OCI-LY1 (cell line): ENCODE measurements around the gene TXNRD1.

ENCODE experiments used
- H2AFZ ChIP-seq: fragments of 200-600 bp; sonication (generic), shearing (Covaris generic); 2 replicates; pipeline ENCODE4 v1.6.0; 2014; ENCODE audit warnings: antibody characterized with exemption, mild to moderate bottlenecking, low read length
- H3F3A ChIP-seq: fragments of 200-600 bp; sonication (generic), shearing (Covaris generic); 2 replicates; pipeline ENCODE4 v1.6.0; 2014; ENCODE audit warnings: mild to moderate bottlenecking, antibody characterized with exemption, low read length, moderate library complexity; ENCODE audit not compliant: insufficient read depth
- H3K27ac ChIP-seq: fragments of 200-600 bp; sonication (generic); 2 replicates; pipeline ENCODE4 v1.5.1; 2014; ENCODE audit warnings: low read length, mixed run types, mild to moderate bottlenecking, low read depth; ENCODE audit not compliant: poor library complexity, severe bottlenecking
- H3K27me3 ChIP-seq: fragments of 200-600 bp; sonication (generic); 2 replicates; pipeline ENCODE4 v1.6.0; 2014; ENCODE audit warnings: antibody characterized with exemption, mild to moderate bottlenecking, low read length, moderate library complexity; ENCODE audit not compliant: insufficient read depth
- H3K36me3 ChIP-seq: fragments of 200-600 bp; sonication (generic); 2 replicates; pipeline ENCODE4 v1.6.1; 2014; ENCODE audit warnings: mild to moderate bottlenecking, antibody characterized with exemption, low read length, moderate library complexity, mixed read lengths; ENCODE audit not compliant: insufficient read depth
- H3K4me1 ChIP-seq: fragments of 200-600 bp; sonication (generic); 2 replicates; pipeline ENCODE4 v1.5.1; 2014; ENCODE audit warnings: mild to moderate bottlenecking, low read length, moderate library complexity; ENCODE audit not compliant: insufficient read depth, severe bottlenecking
- H3K4me2 ChIP-seq: fragments of 200-600 bp; sonication (generic), shearing (Covaris generic); 2 replicates; pipeline ENCODE4 v1.6.1; 2014; ENCODE audit warnings: low read length
- H3K4me3 ChIP-seq: fragments of 200-600 bp; sonication (generic); 2 replicates; pipeline ENCODE4 v1.5.1; 2014; ENCODE audit warnings: low read length, low read depth, mild to moderate bottlenecking, mixed read lengths; ENCODE audit not compliant: poor library complexity, severe bottlenecking
- H3K79me2 ChIP-seq: fragments of 200-600 bp; shearing (Covaris generic); 2 replicates; pipeline ENCODE4 v1.6.1; 2016; ENCODE audit warnings: mixed run types, low read length, mixed read lengths; ENCODE audit not compliant: insufficient read depth
- H3K9ac ChIP-seq: fragments of 200-600 bp; sonication (generic), shearing (Covaris generic); 2 replicates; pipeline ENCODE4 v1.6.1; 2014; ENCODE audit warnings: mild to moderate bottlenecking, low read length, mixed read lengths
- H3K9me2 ChIP-seq: fragments of 200-600 bp; sonication (generic), shearing (Covaris generic); 2 replicates; pipeline ENCODE4 v1.6.1; 2014; ENCODE audit warnings: low read depth, mild to moderate bottlenecking, low read length, mixed read lengths
- H3K9me3 ChIP-seq: fragments of 200-600 bp; shearing (Covaris generic); 2 replicates; pipeline ENCODE4 v1.6.1; 2014; ENCODE audit warnings: low read length, mixed read lengths
- H4K20me1 ChIP-seq: fragments of 200-600 bp; sonication (generic), shearing (Covaris generic); 2 replicates; pipeline ENCODE4 v1.6.0; 2016; ENCODE audit warnings: mild to moderate bottlenecking, low read length; ENCODE audit not compliant: insufficient read depth
- EZH2 ChIP-seq: fragments of 200-600 bp; sonication (generic), shearing (Covaris generic); IDR thresholded peaks from 2 replicates; pipeline ENCODE4 v1.8.0; 2017; ENCODE audit warnings: borderline replicate concordance, mixed run types, mild to moderate bottlenecking, antibody characterized with exemption, low read length, moderate library complexity, mixed read lengths
- TF ChIP-seq, protein P1 (sequence below): fragments of 200-600 bp; sonication (generic), shearing (Covaris generic); IDR thresholded peaks from 2 replicates; pipeline ENCODE4 v1.5.1; 2017; ENCODE audit warnings: mild to moderate bottlenecking, antibody characterized with exemption, low read length, moderate library complexity, mixed read lengths

TXNRD1 gene

DNA sequence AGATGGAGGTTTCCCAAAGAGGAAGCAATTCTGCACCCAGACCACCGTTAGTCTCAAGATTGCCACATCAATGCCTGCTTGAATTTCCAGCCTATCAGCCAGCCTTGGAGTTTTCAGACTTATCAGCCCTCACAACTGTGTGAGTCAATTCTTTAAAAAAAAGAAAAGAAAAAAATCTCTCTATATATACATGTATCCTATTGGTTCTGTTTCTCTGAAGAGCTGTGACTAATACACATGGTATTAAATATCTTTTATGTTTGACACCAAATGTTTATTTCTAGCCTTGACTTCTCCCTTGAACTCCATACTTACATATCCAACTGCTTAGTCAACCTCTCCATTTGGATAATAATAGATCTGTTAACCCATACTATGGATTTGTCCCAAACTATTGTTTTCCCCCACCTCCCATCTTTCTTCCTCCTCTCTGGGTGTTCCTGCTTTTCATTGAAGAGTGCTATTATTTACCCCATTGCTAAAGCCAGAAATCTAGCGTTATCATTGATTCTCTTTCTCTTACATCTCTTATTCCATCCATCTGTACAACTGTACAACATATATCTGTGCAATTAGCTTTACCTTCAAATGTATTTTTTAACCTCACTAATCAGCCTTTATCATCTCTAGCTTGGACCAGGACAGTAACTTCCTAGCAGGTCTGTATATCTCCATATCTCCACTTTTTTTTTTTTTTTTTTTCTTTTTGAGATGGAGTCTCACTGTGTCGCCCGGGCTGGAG is 65.3 kb downstream of the TXNRD1 start:
- TF ChIP-seq, protein P1, sequence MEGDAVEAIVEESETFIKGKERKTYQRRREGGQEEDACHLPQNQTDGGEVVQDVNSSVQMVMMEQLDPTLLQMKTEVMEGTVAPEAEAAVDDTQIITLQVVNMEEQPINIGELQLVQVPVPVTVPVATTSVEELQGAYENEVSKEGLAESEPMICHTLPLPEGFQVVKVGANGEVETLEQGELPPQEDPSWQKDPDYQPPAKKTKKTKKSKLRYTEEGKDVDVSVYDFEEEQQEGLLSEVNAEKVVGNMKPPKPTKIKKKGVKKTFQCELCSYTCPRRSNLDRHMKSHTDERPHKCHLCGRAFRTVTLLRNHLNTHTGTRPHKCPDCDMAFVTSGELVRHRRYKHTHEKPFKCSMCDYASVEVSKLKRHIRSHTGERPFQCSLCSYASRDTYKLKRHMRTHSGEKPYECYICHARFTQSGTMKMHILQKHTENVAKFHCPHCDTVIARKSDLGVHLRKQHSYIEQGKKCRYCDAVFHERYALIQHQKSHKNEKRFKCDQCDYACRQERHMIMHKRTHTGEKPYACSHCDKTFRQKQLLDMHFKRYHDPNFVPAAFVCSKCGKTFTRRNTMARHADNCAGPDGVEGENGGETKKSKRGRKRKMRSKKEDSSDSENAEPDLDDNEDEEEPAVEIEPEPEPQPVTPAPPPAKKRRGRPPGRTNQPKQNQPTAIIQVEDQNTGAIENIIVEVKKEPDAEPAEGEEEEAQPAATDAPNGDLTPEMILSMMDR, result no peak
- no peak for TF ChIP-seq EZH2
- Histone ChIP-seq H3K36me3 (no peaks in the 10 kb centered on the region), H3K27me3 (no peaks in the 10 kb centered on the region), H3K9me2 (no peaks in the 10 kb centered on the region), H3K4me1 (peaks cover 13% of the 10 kb centered on the region), H4K20me1 (no peaks in the 10 kb centered on the region), H3K27ac (no peak overlapping the region), H3K9me3 (no peaks in the 10 kb centered on the region), H3K4me3 (no peak overlapping the region), H3F3A (no peaks in the 10 kb centered on the region), H3K9ac (no peak overlapping the region), H3K79me2 (no peaks in the 10 kb centered on the region), H3K4me2 (no peak overlapping the region), H2AFZ (no peak overlapping the region)

DNA sequence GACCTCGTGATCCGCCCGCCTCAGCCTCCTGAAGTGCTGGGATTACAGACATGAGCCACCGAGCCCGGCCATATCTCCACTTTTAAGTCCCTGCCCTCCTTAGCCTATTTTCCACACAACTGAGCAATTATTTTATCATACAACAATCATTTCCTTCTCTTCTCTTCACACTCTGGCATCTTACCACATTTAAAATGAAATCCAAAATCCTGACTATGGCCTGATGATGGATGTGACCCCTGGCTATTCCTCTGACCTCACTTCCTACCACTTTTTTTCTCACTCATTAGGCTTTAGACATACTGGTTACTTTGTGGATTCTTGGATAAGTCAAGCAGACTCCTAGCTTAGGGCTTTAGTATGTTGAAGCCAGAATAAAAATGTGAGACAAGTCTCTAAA is 66.1 kb downstream of the TXNRD1 start:
- no peak overlapping the region for H3K27ac ChIP-seq
- no peak overlapping the region for H2AFZ ChIP-seq
- H3K4me1 ChIP-seq, result peaks cover 13% of the 10 kb centered on the region
- H3K79me2 ChIP-seq, result no peaks in the 10 kb centered on the region
- no peak overlapping the region for H3K9ac ChIP-seq
- H3K4me3 ChIP-seq, result no peak overlapping the region
- H4K20me1 ChIP-seq, result no peaks in the 10 kb centered on the region
- H3K4me2 ChIP-seq, result no peak overlapping the region
- no peaks in the 10 kb centered on the region for H3K36me3 ChIP-seq
- TF ChIP-seq EZH2, result no peak
- TF ChIP-seq, protein P1, result no peak
- H3K9me2 ChIP-seq, result no peaks in the 10 kb centered on the region
- no peaks in the 10 kb centered on the region for H3K27me3 ChIP-seq
- no peaks in the 10 kb centered on the region for H3K9me3 ChIP-seq
- no peaks in the 10 kb centered on the region for H3F3A ChIP-seq

DNA sequence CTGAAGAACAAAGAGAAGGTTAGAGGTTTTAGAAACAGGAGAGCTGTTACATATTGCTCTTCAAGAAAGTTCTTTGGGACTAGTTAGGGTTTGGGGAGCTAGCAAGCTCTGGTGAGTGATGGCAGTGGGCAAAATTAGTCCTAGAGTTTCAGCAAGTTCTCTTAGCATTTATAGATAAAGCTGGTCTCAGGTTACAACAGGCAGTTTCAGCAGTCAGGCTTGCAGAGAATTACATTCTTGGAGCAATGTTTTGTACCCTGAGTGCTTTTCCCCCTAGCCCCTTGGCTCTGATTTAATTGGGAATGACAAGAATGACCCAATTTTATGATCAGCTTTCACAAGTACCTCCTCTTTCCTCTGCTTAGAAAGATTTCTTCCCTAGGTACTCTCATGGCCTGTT is 66.5 kb downstream of the TXNRD1 start:
- H4K20me1 ChIP-seq, result no peaks in the 10 kb centered on the region
- no peaks in the 10 kb centered on the region for H3F3A ChIP-seq
- no peak overlapping the region for H3K4me3 ChIP-seq
- no peak overlapping the region for H3K9ac ChIP-seq
- H3K9me3 ChIP-seq, result no peaks in the 10 kb centered on the region
- H3K27ac ChIP-seq, result no peak overlapping the region
- H3K4me2 ChIP-seq, result no peak overlapping the region
- TF ChIP-seq, protein P1, result no peak
- TF ChIP-seq EZH2, result no peak
- H3K36me3 ChIP-seq, result no peaks in the 10 kb centered on the region
- H3K27me3 ChIP-seq, result no peaks in the 10 kb centered on the region
- H3K79me2 ChIP-seq, result no peaks in the 10 kb centered on the region
- no peak overlapping the region for H2AFZ ChIP-seq
- no peaks in the 10 kb centered on the region for H3K9me2 ChIP-seq
- H3K4me1 ChIP-seq, result peaks cover 11% of the 10 kb centered on the region
